HTERT RPE-1 (cell line): ENCODE results near the gene PTPN22.
"Not testable (repeated sequence)": the region's sequence is repeated elsewhere in the genome, so short reads cannot be mapped to it uniquely, and the experiment has no call there.

Source experiments
- in situ Hi-C: fragments of 300-500 bp; cut with MboI; formaldehyde crosslinking; loops from 4 replicates; pipeline ENCODE4 v1.14.3; 2020; ENCODE audit warnings: low sequenced_read_pairs

Gene PTPN22

DNA sequence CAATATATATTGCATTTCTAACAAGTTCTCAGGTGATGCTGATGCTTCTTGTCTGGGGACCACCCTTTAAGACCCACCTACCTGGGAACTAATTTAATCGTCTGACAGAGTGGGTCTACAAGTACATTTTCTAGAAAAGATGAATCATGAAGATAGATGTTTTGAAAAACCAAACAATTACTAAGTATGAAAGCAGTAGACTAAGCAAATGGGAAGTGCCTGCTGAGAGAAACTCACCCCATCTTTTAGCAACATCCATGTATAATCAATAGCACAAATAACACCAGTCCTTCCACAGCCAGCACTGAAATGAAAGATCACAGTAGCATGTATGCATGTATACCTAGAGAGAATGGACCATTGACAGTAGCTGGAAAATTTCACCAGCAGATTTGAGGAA, 17.3 kb downstream of the PTPN22 start:
- in situ Hi-C loops: no loop called here

DNA sequence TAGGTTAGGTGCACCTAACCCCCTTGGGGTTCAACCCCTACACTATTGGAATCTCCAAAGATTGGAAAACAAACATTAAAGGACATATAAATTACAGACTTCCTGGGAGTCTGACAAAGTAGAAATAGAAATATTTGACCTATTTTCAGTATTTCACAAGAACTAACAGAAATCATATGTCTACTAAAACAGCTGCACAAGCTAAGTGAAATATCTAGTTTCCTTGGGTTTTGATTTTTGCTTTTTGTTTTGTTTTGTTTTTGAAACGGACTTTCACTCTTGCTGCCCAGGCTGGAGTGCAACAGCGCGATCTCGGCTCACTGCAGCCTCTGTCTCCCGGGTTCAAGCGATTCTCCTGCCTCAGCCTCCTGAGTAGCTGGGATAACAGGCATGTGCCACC, 18.8 kb downstream of the PTPN22 start:
- in situ Hi-C loops: not testable (repeated sequence)

DNA sequence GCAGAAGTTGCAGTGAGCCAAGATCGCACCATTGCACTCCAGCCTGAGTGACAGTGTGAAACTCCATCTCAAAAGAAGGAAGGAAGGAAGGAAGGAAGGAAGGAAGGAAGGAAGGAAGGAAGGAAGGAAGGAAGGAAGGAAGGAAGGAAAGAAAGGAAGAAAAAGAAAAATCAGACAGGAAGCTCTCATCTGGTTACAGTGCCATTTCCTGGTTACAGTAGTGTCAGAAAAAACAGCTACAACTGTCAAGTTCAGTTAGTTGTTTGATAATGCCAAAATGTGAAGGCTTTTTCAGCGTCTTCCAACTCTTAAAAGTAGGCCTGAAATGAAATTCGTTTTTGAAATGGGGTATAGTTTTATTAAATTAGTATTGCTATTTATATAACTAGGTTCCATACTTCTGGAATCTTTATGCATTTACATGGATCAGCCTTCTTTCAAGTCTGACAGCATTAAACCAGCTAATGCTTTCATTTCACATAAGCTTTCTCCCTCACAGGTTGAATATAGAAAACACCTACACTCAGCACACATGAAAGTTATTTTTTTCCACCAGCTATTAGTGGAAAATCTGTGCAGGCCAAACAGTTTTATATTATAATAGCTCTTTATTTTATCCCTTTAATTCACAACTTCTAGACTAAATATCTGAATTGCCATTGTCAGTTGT, 21.2 kb downstream of the PTPN22 start:
- in situ Hi-C loops: no loop called here

DNA sequence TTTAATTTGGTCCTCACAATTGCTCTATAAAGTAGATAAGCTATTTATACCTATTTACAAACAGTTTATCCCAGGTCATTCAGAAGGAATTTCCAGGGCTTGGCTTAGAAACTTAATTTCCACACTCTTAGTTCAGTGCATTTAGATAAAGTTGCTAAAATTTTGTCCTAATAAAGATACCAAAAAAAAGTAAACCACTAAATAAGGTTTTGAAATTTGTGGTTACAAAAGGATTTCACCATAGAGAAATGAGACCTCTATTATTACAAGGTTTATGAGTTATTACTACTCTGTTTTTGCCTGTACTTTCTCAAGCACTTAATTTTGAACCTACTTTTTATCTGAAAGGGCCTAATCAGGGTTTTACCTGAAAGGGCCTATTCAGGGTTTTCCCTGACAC, 22.4 kb downstream of the PTPN22 start:
- in situ Hi-C loops: no loop called here

DNA sequence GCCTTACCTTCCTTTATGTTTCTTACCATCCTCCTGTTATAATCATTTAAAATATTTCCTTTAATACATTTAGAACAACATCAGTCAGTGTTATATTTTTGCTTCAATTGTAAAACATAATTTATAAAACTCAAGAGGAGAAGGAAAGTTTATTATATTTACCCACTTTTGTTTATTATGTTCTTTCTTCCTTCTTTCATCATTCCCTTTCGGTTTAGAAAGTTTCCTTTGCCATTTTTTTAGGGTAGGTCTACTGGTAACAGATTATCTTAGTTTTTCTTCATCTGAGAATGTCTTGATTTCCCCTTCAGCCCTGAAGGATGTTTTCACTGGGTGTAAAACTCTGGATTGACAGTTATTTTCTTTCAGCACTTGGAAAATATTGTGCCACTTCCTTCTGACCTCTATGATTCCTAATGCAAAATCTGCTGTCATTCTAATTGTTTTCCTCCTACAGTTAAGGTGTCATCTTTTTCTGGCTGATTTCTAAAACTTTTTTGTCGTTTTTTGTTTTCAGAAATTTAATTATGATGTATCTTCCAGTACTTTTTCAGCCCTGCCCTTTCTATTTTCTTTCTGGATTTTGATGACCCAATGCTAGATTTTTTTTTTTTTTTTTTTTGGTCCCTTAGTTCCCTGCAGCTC, 25.0 kb downstream of the PTPN22 start:
- in situ Hi-C loops: no loop called here

DNA sequence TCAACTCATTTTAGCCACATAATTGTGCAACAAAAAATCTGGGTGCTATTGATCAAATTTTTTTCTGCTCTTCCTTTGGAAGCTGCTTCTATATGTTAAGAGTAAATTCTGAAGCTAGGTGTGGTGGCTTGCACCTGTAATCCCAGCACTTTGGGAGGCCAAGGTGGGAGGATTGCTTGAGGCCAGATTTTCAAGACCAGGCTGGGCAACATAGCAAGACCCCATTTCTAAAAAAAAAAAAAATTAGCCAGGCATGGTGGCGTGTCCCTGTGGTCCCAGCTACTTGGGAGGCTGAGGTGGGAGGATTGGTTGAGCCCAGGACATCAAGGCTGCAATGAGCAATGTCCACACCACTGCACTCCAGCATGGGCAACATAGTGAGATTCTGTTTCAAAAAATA, 35.0 kb downstream of the PTPN22 start:
- in situ Hi-C loops: no loop called here

DNA sequence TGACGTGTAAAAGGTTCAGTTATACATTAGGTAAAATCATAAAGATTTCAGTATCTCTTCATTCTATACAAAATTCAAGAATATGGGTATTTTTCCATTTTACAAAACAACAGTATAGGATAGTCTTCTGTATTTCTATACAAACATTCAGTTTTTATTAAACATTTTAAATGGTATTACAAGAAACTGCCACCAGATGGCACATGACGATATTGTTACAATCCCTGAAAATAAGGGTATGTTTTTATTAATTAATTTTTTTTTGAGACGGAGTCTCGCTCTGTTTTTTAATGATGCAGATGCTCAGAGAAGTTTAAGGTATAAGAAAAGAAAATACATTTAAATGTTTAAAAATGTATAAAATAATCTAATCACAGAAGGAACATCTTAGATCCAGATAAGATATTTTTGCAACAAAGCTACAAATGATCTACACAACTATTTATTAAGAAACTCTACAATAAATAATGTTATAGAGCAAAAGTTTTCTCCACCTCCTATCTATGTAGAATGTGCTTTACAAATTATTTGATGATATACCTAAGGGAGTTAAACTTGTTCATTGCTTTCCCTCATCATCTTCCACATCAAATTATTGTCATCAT, 35.7 kb downstream of the PTPN22 start:
- in situ Hi-C loops: no loop called here

DNA sequence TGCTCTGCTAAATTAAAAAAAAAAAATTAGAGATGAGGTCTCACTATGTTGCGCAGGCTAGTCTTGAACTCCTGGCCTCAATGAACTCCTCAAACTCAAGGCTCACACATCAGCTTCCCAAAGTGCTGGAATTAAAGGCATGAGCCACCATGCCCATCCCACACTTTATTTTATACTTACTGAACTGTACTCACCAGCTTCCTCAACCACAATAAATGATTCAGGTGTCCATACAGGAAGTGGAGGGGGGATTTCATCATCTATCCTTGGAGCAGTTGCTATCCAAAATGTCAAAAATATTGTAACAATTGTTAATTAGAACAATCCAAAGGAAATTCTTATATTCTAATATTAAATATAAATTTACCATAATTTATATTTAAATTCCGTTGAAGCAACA, 36.8 kb downstream of the PTPN22 start:
- in situ Hi-C loops: no loop called here

DNA sequence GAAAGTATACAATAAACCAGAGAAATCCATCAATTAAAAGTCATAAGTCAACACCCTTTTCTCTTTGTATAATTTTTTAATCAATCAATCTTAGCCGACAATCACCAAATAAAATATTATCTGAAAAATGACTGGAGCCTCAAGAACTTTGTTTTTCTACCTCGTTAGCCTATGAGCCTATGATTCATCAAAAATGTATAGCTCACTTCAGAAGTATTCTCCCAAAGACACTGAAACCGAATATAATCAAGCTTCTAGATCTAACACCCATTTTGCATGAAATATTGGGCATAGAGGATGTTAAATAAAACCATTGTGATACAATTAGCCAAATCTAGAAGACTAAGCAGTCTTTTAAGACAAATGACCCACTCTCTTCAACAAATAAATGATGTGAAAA, 41.5 kb downstream of the PTPN22 start:
- in situ Hi-C loops: no loop called here

DNA sequence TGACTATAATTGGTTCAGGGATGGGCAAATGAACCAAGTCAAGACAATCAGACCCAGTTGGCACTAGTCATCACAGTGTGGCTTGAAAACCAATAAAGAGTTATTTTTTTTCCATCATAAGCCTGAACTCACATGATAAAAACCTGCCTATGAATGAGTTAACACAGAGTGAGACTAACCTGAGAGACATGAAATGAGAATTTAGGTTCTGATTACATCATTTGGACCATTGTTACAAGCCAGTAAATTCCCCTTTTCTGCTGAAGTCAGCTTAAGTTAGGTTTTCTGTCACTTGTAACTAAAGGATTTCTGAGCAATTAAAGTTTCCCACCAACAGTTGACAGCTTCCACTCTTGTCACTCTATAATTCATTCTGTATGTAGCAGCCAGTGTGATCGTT, 49.6 kb downstream of the PTPN22 start:
- in situ Hi-C loops: no loop called here

DNA sequence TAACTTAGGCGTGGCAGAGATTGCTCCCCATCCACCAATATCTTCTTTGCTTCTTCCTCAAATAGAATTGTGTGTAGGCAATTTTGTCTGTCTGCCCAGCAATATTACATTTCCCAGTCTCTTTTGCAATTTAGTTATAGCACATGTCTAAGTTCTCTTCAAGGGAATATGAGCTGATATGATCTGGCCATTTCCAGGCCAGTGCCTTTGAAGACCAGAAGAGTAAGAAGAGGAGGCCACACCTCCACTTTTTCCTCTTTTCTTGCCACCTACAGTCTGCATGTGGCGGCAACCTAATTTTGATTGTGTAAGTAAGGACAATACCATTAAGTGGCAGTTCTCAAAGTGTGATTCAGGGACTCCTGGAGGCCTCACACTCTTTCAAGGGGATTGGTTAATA, 52.9 kb downstream of the PTPN22 start:
- in situ Hi-C loops: no loop called here

DNA sequence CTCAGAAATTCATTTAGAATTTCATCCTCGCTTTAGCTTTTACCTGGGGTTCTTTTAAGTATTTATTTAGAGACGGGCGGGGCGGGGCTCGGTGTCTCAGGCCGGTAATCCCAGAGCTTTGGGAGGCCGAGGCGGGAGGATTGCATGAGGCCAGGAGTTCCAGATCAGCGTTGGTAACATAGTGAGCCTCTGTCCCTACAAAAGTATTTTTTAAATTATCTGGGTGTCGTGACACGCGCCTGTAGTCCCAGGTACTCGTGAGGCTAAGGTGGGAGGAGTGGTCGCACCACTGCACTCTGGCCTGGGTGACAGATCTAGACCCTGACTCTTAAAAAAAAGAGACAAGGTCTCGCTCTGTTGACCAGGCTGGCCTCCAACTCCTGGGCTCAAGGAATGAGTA, 58.3 kb downstream of the PTPN22 start:
- in situ Hi-C loops: no loop called here

DNA sequence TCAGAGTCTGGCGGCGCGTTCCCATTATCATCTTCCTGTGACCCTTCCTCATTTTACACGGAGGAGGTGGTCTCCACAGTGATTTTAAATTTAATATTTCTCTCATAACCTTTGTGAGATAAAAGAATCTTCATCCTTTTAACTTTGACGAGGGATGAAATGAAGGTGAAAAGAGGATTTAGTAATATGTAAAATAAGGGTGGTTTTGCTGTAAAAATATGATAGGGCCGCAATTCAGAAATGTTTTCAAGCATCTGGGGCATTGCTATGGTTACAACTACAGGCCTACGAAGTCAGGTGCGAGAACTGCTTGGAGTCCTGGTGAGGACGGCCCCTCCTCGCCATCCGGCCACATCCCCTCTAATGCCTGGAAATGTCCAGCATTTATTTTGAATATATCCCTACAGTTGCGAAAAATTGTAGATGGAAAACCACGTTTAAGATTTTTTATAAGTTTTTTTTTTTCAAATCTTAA, 58.8 kb downstream of the PTPN22 start:
- in situ Hi-C loops: no loop called here

DNA sequence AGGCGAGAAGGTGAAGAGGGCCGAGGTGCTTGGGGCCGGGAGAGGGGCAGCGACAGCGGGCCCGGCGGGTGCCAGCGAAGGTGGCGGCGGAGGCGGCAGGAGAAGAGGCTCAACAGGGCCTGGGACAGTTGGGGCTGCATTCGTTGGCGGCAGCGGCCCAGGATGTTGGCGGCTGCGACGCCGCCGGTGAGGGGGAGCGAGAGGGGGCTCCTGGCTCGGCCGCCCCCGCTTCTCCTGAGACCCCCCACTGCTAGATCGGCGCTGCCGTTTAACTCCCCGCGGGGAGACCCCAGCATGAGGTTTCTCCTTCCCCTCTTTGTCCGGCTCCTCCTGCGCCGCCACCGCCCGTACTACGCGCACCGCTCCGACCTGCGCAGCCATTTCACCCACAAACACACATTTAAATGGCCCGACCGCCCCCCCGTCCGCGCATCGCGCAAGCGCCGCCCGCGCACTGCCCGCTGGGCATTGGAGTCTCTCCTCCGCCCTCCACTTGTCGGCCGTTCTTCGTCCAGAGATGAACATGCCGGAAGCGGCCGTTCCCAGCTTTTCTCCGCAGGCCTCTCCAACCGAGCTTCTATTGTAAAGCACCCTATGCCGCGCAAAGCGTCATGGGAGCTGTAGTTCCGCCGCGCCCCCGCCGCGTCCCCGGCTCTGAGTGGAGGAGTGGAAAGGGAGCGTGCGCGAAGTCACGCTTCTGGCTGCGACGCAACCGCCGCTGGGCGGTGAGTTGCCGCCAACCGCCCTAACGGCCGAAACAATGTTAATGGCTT, 59.4 kb downstream of the PTPN22 start, which contains the start of gene RSBN1:
Gene RSBN1, minus strand, starts transcription at position 589 of the 773 bp plus-strand sequence. Its CDS starts 64 bp downstream, at position 525.
- in situ Hi-C loops: no loop called here

DNA sequence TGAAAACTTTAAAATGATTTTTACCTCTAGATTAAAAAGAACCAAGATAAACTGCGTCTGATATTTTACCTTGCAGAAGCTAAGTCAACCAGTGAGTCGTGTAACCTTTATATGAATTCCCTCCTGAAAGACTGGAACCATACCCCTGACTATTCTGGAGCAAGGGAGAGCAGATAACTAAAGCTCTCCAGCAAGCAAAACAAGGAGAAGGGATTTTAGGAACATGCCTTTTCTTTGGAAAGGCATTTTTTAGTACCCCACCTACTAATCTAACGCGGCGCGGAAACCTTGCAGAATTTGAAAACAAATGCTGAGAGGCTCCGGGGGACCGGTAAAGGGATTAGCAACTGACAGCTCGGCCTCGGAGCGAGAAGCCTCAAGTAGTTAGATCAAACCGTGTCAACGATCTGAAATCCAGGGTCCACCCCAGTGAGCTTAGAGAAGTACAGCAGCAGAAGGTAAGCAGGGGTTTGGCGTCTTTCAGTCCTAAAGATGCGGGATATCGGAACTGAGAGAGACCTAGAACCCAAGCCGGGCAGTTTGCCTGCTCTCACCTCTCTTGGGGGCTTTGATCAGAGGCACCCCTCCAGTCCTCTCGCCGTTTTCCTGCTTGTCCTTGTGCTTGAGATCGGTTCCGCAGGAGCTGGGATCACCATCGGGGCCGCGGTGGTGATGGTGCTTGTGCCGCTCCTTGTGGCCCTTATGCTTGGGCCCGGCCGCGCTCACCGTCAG, 60.2 kb downstream of the PTPN22 start:
- in situ Hi-C loops: no loop called here

DNA sequence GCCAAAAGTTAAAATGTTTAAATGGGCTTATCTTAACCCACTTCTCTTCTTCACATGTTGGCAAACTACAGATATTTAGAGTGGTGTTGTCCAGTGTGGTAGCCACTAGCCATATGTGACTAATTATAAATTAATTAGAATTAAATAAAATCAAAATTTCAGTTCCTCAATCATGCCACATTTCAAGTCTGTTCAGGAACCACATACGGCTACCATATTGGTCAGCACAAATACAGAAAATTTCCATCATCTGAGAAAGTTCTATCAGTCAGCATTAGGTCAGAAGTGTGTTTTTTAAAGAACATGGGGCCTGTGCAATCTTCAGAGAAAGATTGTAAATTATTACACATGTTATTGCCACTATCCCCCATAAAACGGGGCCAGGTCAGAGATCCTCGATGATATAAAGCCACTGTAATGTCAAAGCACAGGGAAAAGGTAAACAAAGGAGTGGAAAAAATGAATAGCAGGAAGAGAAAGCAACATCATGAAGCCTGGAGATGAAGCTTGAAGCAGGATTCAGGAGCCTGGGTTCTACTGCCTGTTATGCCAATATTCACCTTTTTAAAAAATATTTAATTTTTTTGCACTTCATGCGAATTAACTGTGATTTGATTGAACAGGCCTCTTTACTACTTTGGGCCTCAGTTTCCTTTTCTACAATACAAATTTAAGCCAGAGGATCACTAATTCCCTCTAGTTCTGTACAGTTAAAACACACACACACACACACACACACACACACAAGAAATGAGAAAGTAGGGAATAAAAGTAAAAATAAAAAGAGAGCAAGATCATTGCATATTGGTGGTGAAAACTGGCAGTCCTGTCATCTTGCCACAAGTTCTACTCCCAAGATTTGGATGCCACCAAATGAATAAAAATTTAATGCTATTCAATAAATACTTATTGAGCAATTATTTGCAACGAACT, 61.6 kb downstream of the PTPN22 start:
- in situ Hi-C loops: no loop called here

DNA sequence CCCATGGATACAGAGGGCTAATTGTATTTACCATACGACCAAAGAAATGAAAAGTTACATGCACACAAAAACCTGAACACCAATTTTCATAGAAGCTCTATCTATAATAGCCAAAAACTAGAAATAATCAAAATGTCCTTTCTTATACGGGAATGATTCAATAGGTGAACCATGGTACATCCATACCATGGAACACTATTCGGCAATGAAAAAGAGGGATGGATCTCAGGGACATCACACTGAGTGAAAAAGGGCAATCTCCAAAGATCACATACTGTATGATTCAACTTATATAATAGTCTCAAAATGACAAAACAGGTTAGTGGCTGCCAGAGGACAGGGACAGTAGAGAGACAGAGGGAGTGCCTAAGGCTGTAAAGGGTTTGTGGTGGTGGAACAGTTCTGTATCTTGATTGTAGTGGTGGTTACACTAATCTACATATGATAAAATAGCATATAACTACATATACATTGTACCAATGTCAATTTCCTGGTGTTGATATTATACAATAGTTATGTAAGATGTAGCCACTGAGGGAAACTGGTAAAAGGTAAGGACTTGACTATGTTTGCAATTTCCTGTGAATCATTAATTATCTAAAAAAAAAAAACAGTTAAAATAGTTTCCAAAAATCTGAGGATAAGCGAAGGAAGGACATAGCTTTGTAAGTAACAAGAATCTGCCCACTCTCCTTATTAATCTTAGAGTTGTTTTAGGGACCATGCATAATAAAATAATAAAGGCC, 62.9 kb downstream of the PTPN22 start:
- in situ Hi-C loops: no loop called here

DNA sequence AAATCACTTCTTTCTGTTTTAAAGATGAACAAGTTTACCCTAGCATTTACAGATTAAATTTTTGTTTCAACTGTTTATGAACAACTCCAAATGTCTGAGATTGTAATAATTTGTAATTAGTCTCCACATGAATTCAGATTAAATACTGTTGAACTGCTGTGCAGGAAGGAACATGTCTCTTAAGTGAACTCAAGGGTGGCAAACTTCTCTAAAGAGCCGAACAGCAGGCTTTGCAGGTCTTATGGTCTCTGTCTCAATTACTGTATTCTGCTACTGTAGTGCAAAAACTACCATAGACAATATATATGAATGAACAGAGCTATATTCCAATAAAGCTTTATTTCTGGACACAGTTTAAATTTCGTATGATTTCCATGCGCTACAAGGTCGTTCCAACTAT, 65.9 kb downstream of the PTPN22 start:
- in situ Hi-C loops: no loop called here

DNA sequence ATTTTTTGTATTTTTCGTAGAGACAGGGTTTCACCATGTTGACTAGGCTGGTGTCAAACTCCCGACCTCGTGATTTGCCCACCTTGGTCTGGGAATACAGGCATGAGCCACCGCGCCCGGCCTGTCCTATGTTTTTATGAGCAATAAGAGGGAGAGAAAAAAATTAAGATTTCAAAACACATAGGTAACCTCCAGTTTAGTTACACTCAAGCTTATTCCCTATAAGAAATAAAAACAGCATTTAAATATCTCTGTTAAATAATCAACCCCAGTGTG, 66.3 kb downstream of the PTPN22 start:
- in situ Hi-C loops: no loop called here
